Hematopoietic multipotent progenitor cell (in vitro differentiated cells): ENCODE results near the gene MUC3A. TPM values are rescaled to one million over a fixed set of nuclear protein-coding genes. Genes with fewer than 3 reads are reported as not detected.
A peak's percentile ranks its signal among the peaks of the same experiment; 100 is the strongest.

ENCODE experiments used
- DNase-seq, 3 donors: peaks; one replicate each; pipeline ENCODE4 v3.0.0-alpha.2; 2011 to 2015; ENCODE audit warnings: low read depth in 2 of 3, low spot score in 2 of 3
- total RNA-seq: library from RNA; depleted of rRNA; stranded (reverse); fragments of >200 nt; gene quantifications from one replicate; pipeline ENCODE4 v1.2.3, GENCODE V29; 2012

Gene MUC3A
- total RNA-seq, 1 donor, result under 0.01 TPM

DNA sequence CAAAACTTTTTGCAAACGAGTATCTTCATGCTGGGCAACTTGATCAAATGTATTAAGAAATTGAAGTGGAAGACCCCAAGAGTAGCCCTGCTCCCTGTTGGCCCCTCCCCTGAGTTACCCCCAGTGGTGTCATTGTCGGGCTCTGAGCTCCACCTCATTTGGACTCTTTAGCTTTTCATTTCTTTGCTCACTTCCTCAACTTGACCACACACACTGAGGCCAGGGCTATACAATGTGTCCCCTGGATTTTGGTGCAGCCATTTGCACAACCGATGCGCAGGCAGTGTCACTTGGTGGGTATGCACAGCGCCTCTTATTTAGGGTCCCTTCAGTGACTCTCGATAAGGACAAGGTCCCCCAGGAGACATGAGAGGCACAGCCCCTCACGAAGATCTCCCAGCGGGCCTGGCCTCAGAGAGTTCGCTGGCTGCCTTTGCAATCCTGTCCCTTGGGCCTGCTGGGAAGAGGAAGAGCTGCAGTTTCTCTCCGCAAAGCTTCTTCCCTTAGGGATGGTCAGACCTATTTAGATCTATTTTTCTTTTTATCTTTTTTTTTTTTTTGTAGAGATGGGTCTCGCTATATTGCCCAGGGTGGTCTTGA lies 2.5 kb upstream of the MUC3A start:
- DNase-seq, result no peak

- no peak for DNase-seq
These were observed 1.5 kb upstream of the MUC3A start for GRCh38 chr7:100947792-100948191.

- no peak for DNase-seq
These were observed 654 bp downstream of the MUC3A start for GRCh38 chr7:100949933-100950443.

GRCh38 chr7:100951172-100951571 lies 1.8 kb downstream of the MUC3A start:
- DNase-seq, result no peak

DNA sequence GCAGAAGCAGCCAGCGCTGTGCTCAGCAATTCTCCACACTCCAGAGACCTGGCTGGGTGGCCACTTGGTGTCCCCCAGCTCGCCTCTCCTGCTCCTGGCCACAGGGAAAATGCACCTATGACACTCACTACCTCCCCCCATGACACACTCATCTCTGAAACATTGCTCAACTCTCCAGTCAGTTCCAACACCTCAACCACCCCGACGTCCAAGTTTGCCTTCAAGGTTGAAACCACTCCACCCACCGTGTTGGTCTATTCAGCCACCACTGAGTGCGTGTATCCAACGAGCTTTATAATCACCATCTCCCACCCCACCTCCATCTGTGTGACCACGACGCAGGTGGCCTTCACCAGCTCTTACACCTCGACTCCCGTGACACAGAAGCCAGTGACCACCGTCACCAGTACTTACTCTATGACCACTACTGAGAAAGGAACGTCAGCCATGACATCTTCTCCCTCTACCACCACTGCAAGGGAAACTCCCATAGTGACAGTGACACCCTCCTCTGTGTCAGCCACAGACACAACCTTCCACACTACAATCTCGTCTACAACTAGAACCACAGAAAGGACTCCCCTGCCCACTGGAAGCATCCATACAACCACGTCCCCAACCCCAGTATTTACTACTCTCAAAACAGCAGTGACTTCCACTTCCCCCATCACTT lies 2.7 kb downstream of the MUC3A start:
- no peak for DNase-seq

GRCh38 chr7:100952641-100953040 lies 3.3 kb downstream of the MUC3A start:
- DNase-seq, result no peak

DNA sequence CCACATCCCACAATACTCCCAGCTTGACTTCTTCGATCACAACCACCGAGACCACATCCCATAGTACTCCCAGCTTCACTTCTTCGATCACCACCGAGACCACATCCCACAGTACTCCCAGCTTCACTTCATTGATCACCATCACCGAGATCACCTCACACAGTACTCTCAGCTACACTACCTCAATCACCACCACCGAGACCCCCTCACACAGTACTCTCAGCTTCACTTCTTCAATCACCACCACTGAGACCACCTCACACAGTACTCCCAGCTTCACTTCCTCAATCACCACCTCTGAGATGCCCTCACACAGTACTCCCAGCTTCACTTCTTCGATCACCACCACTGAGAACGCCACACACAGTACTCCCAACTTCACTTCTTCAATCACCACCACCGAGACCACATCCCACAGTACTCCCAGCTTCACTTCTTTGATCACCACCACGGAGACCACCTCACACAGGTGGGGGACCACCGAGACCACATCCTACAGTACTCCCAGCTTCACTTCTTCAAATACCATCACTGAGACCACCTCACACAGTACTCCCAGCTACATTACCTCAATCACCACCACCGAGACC lies 8.6 kb downstream of the MUC3A start:
- DNase-seq, result no peak

- DNase-seq, result no peak
These were observed 10.6 kb downstream of the MUC3A start for GRCh38 chr7:100959894-100960293.

GRCh38 chr7:100962537-100962936 lies 13.2 kb downstream of the MUC3A start:
- DNase-seq, result no peak

DNA sequence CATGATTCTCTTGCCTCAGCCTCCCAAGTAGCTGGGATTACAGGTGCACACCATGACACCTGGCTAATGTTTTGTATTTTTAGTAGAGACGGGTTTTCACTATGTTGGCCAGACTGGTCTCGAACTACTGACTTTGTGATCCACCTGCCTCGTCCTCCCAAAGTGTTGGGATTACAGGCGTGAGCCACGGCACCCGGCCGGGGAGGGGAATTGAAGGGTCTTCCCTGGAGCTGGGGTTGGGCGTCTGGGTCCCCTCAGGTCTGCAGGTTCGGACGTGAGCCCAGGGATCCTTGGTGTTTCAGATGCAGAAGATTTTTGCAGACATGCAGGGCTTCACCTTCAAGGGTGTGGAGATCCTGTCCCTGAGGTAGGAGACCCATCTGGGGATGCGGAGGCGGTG lies 14.1 kb downstream of the MUC3A start:
- DNase-seq, result no peak

- no peak for DNase-seq
These were observed 14.5 kb downstream of the MUC3A start for GRCh38 chr7:100963874-100964273.

GRCh38 chr7:100964630-100965029 lies 15.3 kb downstream of the MUC3A start:
- no peak for DNase-seq

- DNase-seq, result no peak
These were observed 15.8 kb downstream of the MUC3A start for GRCh38 chr7:100965045-100965722.

DNA sequence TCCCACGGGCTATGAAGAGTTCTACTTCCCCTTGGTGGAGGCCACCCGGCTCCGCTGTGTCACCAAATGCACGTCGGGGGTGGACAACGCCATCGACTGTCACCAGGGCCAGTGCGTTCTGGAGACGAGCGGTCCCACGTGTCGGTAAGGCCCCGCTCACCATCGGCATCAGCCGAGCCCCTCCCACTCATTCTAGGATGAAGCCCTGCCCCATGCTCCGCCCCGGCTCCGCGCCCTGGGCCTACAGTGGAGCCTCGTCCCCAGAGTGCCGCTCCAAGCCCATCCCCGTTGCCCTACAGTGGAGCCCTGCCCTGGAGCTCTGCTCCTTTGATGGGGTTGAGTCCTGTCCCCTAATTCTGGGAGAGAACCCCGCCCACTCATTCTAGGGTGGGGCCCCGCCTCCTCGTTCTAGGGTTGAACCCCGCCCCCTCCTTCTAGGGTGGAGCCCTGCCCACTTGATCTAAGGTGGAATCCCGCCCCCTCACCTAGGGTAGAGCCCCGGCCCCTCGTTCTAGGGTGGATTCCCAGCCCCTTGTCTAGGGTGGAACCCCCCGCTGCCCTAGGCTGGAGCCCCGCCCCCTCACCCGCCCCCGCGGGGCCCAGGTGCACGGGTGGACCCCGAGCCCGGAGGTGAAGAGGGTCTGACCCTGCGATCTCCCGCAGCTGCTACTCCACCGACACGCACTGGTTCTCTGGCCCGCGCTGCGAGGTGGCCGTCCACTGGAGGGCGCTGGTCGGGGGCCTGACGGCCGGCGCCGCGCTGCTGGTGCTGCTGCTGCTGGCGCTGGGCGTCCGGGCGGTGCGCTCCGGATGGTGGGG lies 16.6 kb downstream of the MUC3A start:
- peak; percentile 37 to 79 (median 72) for DNase-seq

DNA sequence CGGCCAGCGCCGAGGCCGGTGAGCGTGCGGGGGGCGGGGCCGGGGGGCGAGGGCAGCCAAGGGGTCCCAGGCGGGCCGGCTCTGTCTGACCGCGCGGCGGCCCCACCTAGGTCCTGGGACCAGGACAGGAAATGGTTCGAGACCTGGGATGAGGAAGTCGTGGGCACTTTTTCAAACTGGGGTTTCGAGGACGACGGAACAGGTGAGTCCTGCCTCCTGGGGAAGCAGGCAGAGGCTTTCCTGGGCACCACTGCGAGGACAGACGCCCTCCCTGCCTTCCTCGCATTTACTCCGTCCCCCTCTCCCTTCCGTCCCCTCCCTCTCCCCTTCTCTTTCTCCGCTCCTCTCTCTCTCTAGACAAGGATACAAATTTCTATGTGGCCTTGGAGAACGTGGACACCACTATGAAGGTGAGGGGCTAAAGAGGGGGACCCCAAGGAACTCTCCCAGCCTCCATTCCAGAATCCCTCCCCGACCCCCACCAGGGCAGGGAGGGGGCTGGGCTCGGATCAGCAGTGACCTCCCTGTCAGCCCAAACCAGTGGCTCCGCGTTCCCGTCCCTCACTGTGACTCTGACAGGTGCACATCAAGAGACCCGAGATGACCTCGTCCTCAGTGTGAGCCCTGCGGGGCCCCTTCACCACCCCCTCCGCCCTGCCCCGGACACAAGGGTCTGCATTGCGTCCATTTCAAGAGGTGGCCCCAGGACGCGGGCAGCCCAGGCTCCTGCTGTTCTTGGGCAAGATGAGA lies 17.4 kb downstream of the MUC3A start:
- DNase-seq, result no peak

DNA sequence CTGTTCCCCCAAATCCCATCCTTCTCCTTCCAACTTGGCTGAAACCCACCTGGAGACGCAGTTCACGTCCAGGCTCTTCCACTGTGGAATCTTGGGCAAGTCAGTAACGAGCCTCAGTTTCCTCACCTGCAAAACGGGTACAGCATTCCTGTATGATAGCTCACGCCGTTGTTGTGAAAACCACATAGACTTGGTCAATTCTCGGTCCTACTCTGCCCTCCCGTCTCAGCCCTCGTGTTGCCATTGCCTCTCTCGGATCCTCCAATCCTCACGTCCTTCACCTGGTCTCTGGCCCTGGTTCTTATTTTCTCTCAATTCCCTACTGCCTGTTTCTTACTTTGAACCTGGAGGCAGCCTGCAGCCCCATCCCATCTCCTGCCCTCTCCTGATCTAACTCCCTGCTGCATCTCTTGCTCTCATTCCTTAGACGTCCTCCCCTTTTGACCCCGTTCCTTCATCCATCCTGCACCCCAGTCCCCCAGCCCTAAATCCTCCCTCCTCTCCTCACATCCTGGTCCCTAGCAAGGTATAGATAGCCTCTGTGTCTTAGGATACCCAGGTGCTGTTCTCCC lies 18.0 kb downstream of the MUC3A start:
- DNase-seq, result no peak

DNA sequence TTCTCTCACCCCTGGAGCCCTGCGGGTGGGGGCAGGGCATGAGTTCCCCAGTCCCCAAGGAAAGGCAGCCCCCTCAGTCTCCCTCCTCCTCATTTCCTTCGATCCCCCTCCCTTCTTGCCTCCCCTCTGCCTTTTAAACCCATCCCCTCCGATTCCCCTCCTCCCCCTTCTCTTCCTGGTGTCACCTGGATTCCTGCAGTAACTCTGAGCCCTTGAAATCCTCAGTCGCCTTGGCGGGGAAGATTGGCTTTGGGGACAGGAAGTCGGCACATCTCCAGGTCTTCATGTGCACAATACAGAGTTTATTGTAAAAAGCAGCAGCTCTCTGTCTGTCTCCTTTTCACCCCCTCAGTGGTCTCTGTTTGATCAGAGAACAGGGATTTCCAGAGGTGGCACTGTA lies 18.7 kb downstream of the MUC3A start:
- no peak for DNase-seq

- no peak for DNase-seq
These were observed 19.3 kb downstream of the MUC3A start for GRCh38 chr7:100968650-100969049.

DNA sequence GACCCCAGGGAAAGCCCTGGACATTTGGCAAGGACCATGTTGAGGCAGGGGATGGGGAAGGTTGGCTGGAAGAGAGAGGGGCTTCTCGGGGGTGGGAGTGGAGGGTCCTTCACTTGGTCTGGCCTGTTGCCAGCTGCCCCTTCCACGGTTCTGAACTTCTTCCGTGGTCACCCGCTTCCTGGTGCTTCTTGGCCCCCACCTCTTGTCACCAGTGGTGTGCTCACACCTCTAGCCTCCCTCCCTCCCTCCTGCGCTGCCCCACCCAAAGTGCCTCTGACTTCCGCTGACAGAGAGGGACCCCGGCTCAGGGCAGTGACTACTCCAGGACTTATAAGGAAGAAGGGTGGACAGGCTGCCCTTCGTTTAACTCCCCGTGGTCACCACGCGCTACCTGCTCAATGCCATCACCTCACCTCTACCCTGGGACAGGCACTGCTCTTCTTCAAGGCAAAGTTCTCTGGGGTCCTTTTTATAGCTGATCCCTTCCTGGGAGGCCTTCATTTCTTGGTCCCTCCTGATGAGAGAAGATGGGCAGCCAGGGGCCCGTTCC lies 19.8 kb downstream of the MUC3A start, which contains the start of gene MUC12:
Gene MUC12, plus strand, starts transcription at position 500 of the 550 bp plus-strand sequence. CDS start 58 bp downstream, outside the sequence.
- DNase-seq, result no peak
